NB4 (cell line): Measurements from ENCODE around the gene CLIC5.

ENCODE experiments used
- MYC ChIP-seq: IDR thresholded peaks from 2 replicates; pipeline ENCODE4 v1.6.1; 2011; ENCODE audit warnings: low read depth, low read length
- TF ChIP-seq, protein P1 (sequence below): IDR thresholded peaks from one replicate; pipeline ENCODE4 v1.5.1; 2012; ENCODE audit warnings: low read depth, low read length

DNA sequence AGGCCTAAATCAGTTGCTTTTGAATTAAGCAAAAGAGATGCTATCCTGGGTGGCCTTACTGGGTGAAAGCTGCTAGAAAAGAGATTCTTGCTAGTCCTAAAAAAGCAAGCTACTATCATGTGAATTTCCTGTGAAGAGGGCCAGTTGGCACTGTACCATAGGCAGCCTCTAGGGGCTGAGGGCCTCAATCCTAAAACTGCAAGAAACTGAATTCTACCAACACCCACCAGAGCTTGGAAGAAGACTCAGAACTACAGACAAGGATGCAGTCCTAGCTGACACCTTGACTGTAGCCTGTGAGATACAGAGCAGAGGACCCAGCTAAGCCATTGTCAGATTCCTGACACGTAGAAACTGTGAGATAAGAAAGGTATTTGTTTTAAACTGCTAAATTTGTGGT is 24.5 kb downstream of the CLIC5 start:
- TF ChIP-seq, protein P1, sequence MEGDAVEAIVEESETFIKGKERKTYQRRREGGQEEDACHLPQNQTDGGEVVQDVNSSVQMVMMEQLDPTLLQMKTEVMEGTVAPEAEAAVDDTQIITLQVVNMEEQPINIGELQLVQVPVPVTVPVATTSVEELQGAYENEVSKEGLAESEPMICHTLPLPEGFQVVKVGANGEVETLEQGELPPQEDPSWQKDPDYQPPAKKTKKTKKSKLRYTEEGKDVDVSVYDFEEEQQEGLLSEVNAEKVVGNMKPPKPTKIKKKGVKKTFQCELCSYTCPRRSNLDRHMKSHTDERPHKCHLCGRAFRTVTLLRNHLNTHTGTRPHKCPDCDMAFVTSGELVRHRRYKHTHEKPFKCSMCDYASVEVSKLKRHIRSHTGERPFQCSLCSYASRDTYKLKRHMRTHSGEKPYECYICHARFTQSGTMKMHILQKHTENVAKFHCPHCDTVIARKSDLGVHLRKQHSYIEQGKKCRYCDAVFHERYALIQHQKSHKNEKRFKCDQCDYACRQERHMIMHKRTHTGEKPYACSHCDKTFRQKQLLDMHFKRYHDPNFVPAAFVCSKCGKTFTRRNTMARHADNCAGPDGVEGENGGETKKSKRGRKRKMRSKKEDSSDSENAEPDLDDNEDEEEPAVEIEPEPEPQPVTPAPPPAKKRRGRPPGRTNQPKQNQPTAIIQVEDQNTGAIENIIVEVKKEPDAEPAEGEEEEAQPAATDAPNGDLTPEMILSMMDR, result peak; percentile 31
- TF ChIP-seq MYC, result no peak
